Measurements from ENCODE around the gene KANK2. TPM values are rescaled to one million over a fixed set of nuclear protein-coding genes. Genes with fewer than 3 reads are reported as not detected.

KANK2 gene
- total and polyA plus RNA-seq, 2 experiments from 2014 or later = 15.9 to 65.4 TPM

DNA sequence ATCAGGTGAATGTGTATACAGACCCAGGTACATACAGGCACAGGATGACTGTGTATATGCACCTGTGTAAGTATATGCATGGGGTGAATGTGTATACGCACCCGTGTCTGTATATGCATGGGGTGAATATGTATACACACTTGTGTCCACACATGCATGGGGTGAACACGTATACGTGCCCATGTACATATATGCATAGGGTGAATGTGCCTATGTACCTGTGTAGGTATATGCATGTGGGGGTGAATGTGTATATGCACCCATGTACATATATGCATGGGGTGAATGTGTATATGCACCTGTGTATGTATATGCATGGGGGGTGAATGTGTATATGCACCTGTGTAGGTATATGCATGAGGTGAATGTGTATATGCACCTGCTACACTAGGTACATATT is 35.2 kb upstream of the KANK2 start (continued):
- TF ChIP-seq NANOG (IDR thresholded peaks at IDR 0.05; ENCODE audit: borderline replicate concordance) (no peak), ZNF331 (CRISPR knock-in tag; IDR thresholded peaks at IDR 0.05; ENCODE audit: low read depth) (no peak), EZH2 (IDR thresholded peaks at IDR 0.05; ENCODE audit: low read depth, unreplicated experiment) (no peak), EZH2phosphoT487 (IDR thresholded peaks at IDR 0.05; ENCODE audit: unreplicated experiment) (no peak), JUNB (IDR thresholded peaks at IDR 0.05; ENCODE audit: unreplicated experiment) (no peak), CTCF (conservative IDR thresholded peaks at IDR 0.05; ENCODE audit: low read depth in 2 of 2) (no peak), CREB1 (CRISPR knock-in tag; IDR thresholded peaks at IDR 0.05; ENCODE audit: low read depth) (no peak)
- TF ChIP-seq, protein P1, sequence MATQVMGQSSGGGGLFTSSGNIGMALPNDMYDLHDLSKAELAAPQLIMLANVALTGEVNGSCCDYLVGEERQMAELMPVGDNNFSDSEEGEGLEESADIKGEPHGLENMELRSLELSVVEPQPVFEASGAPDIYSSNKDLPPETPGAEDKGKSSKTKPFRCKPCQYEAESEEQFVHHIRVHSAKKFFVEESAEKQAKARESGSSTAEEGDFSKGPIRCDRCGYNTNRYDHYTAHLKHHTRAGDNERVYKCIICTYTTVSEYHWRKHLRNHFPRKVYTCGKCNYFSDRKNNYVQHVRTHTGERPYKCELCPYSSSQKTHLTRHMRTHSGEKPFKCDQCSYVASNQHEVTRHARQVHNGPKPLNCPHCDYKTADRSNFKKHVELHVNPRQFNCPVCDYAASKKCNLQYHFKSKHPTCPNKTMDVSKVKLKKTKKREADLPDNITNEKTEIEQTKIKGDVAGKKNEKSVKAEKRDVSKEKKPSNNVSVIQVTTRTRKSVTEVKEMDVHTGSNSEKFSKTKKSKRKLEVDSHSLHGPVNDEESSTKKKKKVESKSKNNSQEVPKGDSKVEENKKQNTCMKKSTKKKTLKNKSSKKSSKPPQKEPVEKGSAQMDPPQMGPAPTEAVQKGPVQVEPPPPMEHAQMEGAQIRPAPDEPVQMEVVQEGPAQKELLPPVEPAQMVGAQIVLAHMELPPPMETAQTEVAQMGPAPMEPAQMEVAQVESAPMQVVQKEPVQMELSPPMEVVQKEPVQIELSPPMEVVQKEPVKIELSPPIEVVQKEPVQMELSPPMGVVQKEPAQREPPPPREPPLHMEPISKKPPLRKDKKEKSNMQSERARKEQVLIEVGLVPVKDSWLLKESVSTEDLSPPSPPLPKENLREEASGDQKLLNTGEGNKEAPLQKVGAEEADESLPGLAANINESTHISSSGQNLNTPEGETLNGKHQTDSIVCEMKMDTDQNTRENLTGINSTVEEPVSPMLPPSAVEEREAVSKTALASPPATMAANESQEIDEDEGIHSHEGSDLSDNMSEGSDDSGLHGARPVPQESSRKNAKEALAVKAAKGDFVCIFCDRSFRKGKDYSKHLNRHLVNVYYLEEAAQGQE (IDR thresholded peaks at IDR 0.05; ENCODE audit: unreplicated experiment) = no peak

GRCh38 chr19:11230621-11231386 is 33.5 kb upstream of the KANK2 start:
- peaks cover 15% of the 10 kb centered on the region for H3K27me3 Mint-ChIP-seq (ENCODE audit: insufficient read depth, low read depth, poor library complexity)
- peaks cover 29% of the 10 kb centered on the region for H3K36me3 Mint-ChIP-seq (ENCODE audit: low read depth)
- peaks cover 5% of the 10 kb centered on the region; the same call in 1 of the 3 replicates for H3K4me1 Mint-ChIP-seq
- no peaks in the 10 kb centered on the region for H3K27me3 ChIP-seq (ENCODE audit: insufficient read depth)
- DNase-seq (ENCODE audit: low spot score) (no peak), ATAC-seq (no peak)
- H3F3A ChIP-seq (replicated peaks; ENCODE audit: low read depth) = peaks cover 5% of the 10 kb centered on the region
- no peak overlapping the region for H3K4me3 ChIP-seq
- 0 out of 2 replicates have a peak, but pooled peaks cover 3% of the 10 kb centered on the region for H3K4me1 ChIP-seq (ENCODE audit: insufficient read depth)
- H2AFZ ChIP-seq = no peak overlapping the region
- H4K20me1 ChIP-seq (replicated peaks; ENCODE audit: insufficient read depth) = no peaks in the 10 kb centered on the region; the same call in 1 of the 2 replicates
- H3K36me3 ChIP-seq (ENCODE audit: insufficient read depth) = no peaks in the 10 kb centered on the region; the same call in 1 of the 2 replicates
- no peak overlapping the region; the same call in 2 of the 3 replicates for H3K4me3 Mint-ChIP-seq
- no peak overlapping the region for H3K4me2 ChIP-seq
- no peaks in the 10 kb centered on the region for H3K79me2 ChIP-seq (replicated peaks; ENCODE audit: insufficient read depth)
- no peak overlapping the region for H3K27ac Mint-ChIP-seq
- H3K9me3 Mint-ChIP-seq = no peaks in the 10 kb centered on the region; the same call in 2 of the 3 replicates
- H3K27ac ChIP-seq (ENCODE audit: low read depth) = no peak overlapping the region
- no peaks in the 10 kb centered on the region for H3K9me2 ChIP-seq (ENCODE audit: insufficient read depth)
- TF ChIP-seq ZNF331 (CRISPR knock-in tag; IDR thresholded peaks at IDR 0.05; ENCODE audit: low read depth) = no peak
- TF ChIP-seq CREB1 (CRISPR knock-in tag; IDR thresholded peaks at IDR 0.05; ENCODE audit: low read depth) = no peak
- no peak for TF ChIP-seq ZNF114 (CRISPR knock-in tag; IDR thresholded peaks at IDR 0.05)
- TF ChIP-seq, protein P1 (IDR thresholded peaks at IDR 0.05; ENCODE audit: unreplicated experiment) = no peak
- TF ChIP-seq CTCF (conservative IDR thresholded peaks at IDR 0.05; ENCODE audit: low read depth in 2 of 2) = no peak
- TF ChIP-seq POLR2AphosphoS5 (IDR thresholded peaks at IDR 0.05; ENCODE audit: low read depth) = no peak
- TF ChIP-seq EZH2phosphoT487 (IDR thresholded peaks at IDR 0.05; ENCODE audit: unreplicated experiment) = no peak
- TF ChIP-seq STAT1 (IDR thresholded peaks at IDR 0.05; ENCODE audit: unreplicated experiment) = no peak
- TF ChIP-seq ETS1 (IDR thresholded peaks at IDR 0.05) = no peak
- TF ChIP-seq JUNB (IDR thresholded peaks at IDR 0.05; ENCODE audit: unreplicated experiment) = no peak
- no peak for TF ChIP-seq NANOG (IDR thresholded peaks at IDR 0.05; ENCODE audit: borderline replicate concordance)

Data from GM23338 (cell line).